ENCODE data around the gene CCDC124. TPM values are rescaled to one million over a fixed set of nuclear protein-coding genes. Genes with fewer than 3 reads are reported as not detected.
A peak's percentile ranks its signal among the peaks of the same experiment; 100 is the strongest.

The CCDC124 gene
- total and polyA plus RNA-seq, 2 donors (not counting 1 experiment from before 2014, with no cell fraction given), result 37.2 to 44.3 TPM

DNA sequence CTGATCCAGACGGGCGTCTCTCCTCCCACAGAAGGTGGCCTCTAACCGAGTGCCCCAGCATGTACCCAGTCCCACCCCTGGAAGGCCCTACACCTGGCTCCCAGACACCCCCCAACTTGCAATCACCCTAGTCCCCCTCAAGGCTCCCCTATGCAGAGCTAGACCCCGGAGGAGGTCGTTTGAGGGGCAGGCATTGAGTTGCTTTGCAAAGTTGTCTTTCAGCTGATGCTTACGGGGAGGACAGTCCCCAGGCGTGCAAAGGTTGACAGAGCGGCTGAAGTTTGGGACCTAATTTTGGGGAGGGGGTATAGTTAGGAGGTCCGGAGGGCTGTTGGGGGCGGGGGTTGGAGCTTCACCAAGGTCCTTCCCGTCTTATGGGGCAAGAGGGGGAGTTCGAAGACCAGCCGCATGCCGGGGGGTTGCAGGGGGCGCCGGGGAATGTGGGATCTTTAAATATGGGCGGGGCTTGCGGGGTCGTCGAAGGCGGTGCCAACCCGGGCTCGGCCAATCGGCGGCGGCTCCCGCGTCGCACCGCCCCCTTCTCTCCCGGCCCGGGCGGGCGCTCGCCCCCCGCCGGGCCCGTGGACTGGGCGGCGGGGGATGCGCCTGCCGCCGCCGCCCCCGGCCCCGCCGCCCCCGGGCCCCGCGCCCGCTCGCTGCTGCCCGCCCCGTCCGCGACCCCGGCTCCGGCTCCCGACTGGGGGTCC lies 33.9 kb downstream of the CCDC124 start, which contains the start of gene KCNN1:
TSS of gene KCNN1 (plus strand) at position 558 of the 707 bp plus-strand sequence. CDS start 6,782 bp downstream, outside the sequence.
- Histone ChIP-seq H3K4me3 (replicated peaks in 1 of 4; ENCODE audit: control extremely low read depth in 1 of 4, insufficient read depth in 1 of 4, low read depth in 3 of 4, low read length in 4 of 4) (no peak within 1 kb of the TSS), H3K27ac (ENCODE audit: insufficient read depth, low read length) (no peak within 1 kb of the TSS)

DNA sequence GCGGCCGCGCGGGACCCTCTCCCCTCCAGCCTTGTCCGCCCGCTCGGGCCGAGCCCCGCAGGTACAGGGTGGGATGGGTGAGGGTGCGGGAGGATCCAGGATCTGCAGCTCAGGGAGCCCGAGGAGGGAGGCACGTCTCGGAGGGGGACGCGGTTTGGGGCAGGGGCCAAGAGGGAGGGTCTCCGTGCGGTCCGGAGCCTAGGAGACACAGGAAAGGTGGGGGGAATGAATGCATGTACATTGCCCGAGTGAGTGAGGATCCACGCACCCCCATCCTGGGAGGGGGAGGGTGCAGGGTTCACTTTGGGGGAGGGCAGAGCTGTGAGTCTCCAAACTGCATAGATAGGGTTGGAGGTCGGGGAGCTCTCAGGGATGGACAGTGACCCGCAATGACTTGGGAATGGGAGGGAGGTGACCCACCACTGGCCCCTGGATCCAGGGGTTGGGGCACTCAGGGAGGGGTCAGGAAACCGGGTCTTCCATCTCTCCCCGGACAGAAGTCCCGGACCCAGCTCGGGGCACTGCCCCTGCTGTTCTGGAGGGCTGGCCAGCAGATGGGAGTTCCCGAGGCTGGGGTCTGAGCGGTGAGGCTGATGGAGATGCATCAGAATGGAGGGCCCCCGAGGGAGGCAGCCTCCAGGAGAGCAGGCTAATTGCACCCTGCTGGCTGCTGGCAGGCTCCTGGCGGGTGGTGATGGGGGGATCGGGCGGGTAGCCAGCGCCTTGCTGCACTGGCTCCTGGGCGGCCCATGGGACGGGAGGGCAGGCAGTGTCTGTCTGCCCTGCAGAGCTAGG lies 34.6 kb downstream of the CCDC124 start:
- no peaks in the 10 kb centered on the region for H3K4me1 ChIP-seq (ENCODE audit: control insufficient read depth, extremely low read depth, insufficient read depth, low read length)
- no peak overlapping the region for H3K4me2 ChIP-seq (ENCODE audit: extremely low read depth, insufficient read depth, low read length)
- TF ChIP-seq EZH2 (IDR thresholded peaks at IDR 0.05; ENCODE audit: low read length, missing control alignments), result peak; percentile 90
- TF ChIP-seq, protein P1, sequence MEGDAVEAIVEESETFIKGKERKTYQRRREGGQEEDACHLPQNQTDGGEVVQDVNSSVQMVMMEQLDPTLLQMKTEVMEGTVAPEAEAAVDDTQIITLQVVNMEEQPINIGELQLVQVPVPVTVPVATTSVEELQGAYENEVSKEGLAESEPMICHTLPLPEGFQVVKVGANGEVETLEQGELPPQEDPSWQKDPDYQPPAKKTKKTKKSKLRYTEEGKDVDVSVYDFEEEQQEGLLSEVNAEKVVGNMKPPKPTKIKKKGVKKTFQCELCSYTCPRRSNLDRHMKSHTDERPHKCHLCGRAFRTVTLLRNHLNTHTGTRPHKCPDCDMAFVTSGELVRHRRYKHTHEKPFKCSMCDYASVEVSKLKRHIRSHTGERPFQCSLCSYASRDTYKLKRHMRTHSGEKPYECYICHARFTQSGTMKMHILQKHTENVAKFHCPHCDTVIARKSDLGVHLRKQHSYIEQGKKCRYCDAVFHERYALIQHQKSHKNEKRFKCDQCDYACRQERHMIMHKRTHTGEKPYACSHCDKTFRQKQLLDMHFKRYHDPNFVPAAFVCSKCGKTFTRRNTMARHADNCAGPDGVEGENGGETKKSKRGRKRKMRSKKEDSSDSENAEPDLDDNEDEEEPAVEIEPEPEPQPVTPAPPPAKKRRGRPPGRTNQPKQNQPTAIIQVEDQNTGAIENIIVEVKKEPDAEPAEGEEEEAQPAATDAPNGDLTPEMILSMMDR (conservative IDR thresholded peaks at IDR 0.05 in 1 of 2, IDR thresholded peaks at IDR 0.05 in 1 of 2; ENCODE audit: low read depth in 1 of 2, low read length in 2 of 2), result no peak
- no peak overlapping the region for H3K9ac ChIP-seq (ENCODE audit: insufficient read depth, low read length)
- no peak for DNase-seq (ENCODE audit: low read depth in 2 of 2)
- no peaks in the 10 kb centered on the region for H3K79me2 ChIP-seq (ENCODE audit: control insufficient read depth, insufficient read depth, low read length)
- H2AFZ ChIP-seq (ENCODE audit: low read length), result no peak overlapping the region
- H4K20me1 ChIP-seq (ENCODE audit: control insufficient read depth, extremely low read depth, insufficient read depth, low read length), result no peaks in the 10 kb centered on the region
- H3K27me3 ChIP-seq (ENCODE audit: control insufficient read depth, insufficient read depth, low read length), result peaks cover 29% of the 10 kb centered on the region
- no peak overlapping the region for H3K27ac ChIP-seq (ENCODE audit: insufficient read depth, low read length)
- H3K4me3 ChIP-seq (replicated peaks in 1 of 4; ENCODE audit: control extremely low read depth in 1 of 4, insufficient read depth in 1 of 4, low read depth in 3 of 4, low read length in 4 of 4), result no peak overlapping the region
- H3K9me3 ChIP-seq (ENCODE audit: control insufficient read depth, insufficient read depth, low read depth, low read length), result no peaks in the 10 kb centered on the region
- no peaks in the 10 kb centered on the region for H3K36me3 ChIP-seq (ENCODE audit: control insufficient read depth, insufficient read depth, low read length)

More for the DNA sequence above, 33.9 kb downstream of the CCDC124 start, which contains the start of gene KCNN1:
- Histone ChIP-seq H3K9me3 (ENCODE audit: control insufficient read depth, insufficient read depth, low read depth, low read length) (no peaks in the 10 kb centered on the region), H2AFZ (ENCODE audit: low read length) (no peak within 1 kb of the TSS), H3K79me2 (ENCODE audit: control insufficient read depth, insufficient read depth, low read length) (no peaks in the 10 kb centered on the region), H3K27me3 (ENCODE audit: control insufficient read depth, insufficient read depth, low read length) (peaks cover 29% of the 10 kb centered on the region), H3K4me1 (ENCODE audit: control insufficient read depth, extremely low read depth, insufficient read depth, low read length) (no peaks in the 10 kb centered on the region), H4K20me1 (ENCODE audit: control insufficient read depth, extremely low read depth, insufficient read depth, low read length) (no peaks in the 10 kb centered on the region), H3K4me2 (ENCODE audit: extremely low read depth, insufficient read depth, low read length) (no peak within 1 kb of the TSS), H3K9ac (ENCODE audit: insufficient read depth, low read length) (no peak within 1 kb of the TSS), H3K36me3 (ENCODE audit: control insufficient read depth, insufficient read depth, low read length) (no peaks in the 10 kb centered on the region)
- DNase-seq (ENCODE audit: low read depth in 2 of 2), result no peak
- TF ChIP-seq, protein P1 (conservative IDR thresholded peaks at IDR 0.05 in 1 of 2, IDR thresholded peaks at IDR 0.05 in 1 of 2; ENCODE audit: low read depth in 1 of 2, low read length in 2 of 2), result no peak
- peak; percentile 71 for TF ChIP-seq EZH2 (IDR thresholded peaks at IDR 0.05; ENCODE audit: low read length, missing control alignments)

DNA sequence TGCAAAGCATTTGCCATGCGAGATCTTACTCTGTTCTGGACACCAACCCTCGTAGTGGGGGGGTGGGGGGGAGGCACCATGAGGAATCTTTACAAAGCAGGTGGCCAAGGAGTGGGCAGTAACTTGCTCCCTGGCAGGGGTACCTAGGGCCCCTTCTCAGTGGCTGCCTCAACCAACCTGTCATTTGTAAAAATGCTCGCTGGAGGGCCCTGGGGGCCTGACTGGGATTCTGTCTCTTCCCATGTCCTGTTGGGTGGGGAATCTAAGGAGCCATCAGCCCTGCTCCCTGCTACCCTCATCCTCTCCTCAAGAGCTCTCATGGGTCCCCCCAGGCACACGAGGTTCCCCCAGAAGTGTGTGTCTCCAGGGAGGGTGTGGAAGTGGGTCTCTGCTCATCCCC lies 35.5 kb downstream of the CCDC124 start:
- no peaks in the 10 kb centered on the region for H3K79me2 ChIP-seq (ENCODE audit: control insufficient read depth, insufficient read depth, low read length)
- peaks cover 29% of the 10 kb centered on the region for H3K27me3 ChIP-seq (ENCODE audit: control insufficient read depth, insufficient read depth, low read length)
- H3K36me3 ChIP-seq (ENCODE audit: control insufficient read depth, insufficient read depth, low read length), result no peaks in the 10 kb centered on the region
- H3K4me3 ChIP-seq (replicated peaks in 1 of 4; ENCODE audit: control extremely low read depth in 1 of 4, insufficient read depth in 1 of 4, low read depth in 3 of 4, low read length in 4 of 4), result no peak overlapping the region
- H3K9ac ChIP-seq (ENCODE audit: insufficient read depth, low read length), result no peak overlapping the region
- H2AFZ ChIP-seq (ENCODE audit: low read length), result no peak overlapping the region
- H3K4me2 ChIP-seq (ENCODE audit: extremely low read depth, insufficient read depth, low read length), result no peak overlapping the region
- no peaks in the 10 kb centered on the region for H3K4me1 ChIP-seq (ENCODE audit: control insufficient read depth, extremely low read depth, insufficient read depth, low read length)
- no peak for DNase-seq (ENCODE audit: low read depth in 2 of 2)
- H4K20me1 ChIP-seq (ENCODE audit: control insufficient read depth, extremely low read depth, insufficient read depth, low read length), result no peaks in the 10 kb centered on the region
- H3K27ac ChIP-seq (ENCODE audit: insufficient read depth, low read length), result no peak overlapping the region
- no peaks in the 10 kb centered on the region for H3K9me3 ChIP-seq (ENCODE audit: control insufficient read depth, insufficient read depth, low read depth, low read length)
- TF ChIP-seq, protein P1 (conservative IDR thresholded peaks at IDR 0.05 in 1 of 2, IDR thresholded peaks at IDR 0.05 in 1 of 2; ENCODE audit: low read depth in 1 of 2, low read length in 2 of 2), result no peak
- no peak for TF ChIP-seq EZH2 (IDR thresholded peaks at IDR 0.05; ENCODE audit: low read length, missing control alignments)

All from fibroblast of lung (primary cell).